ENCODE data around the gene TGM1. TPM values are rescaled to one million over a fixed set of nuclear protein-coding genes. Genes with fewer than 3 reads are reported as not detected.

Gene TGM1
- total and polyA plus RNA-seq, 2 experiments from 2014 or later: 0.33 to 1.5 TPM

GRCh38 chr14:24211311-24211710 lies 51.7 kb downstream of the TGM1 start:
- no peak for TF ChIP-seq CTCF (IDR thresholded peaks at IDR 0.05; ENCODE audit: poor library complexity)
- TF ChIP-seq EZH2 (IDR thresholded peaks at IDR 0.05; ENCODE audit: borderline replicate concordance): no peak
- TF ChIP-seq EZH2phosphoT487 (IDR thresholded peaks at IDR 0.05; ENCODE audit: low read depth, severe bottlenecking, unreplicated experiment): no peak
- Histone ChIP-seq H3K79me2 (peaks cover 16% of the 10 kb centered on the region), H3K27ac (no peak overlapping the region), H4K20me1 (ENCODE audit: insufficient read depth, poor library complexity, severe bottlenecking) (no peaks in the 10 kb centered on the region), H3K4me3 (no peak overlapping the region), H2AFZ (no peak overlapping the region), H3K9me2 (replicated peaks; ENCODE audit: insufficient read depth) (no peaks in the 10 kb centered on the region), H3K9me3 (ENCODE audit: low read depth) (no peaks in the 10 kb centered on the region), H3K4me2 (no peak overlapping the region), H3K4me1 (ENCODE audit: insufficient read depth) (peaks cover 13% of the 10 kb centered on the region), H3K36me3 (replicated peaks; ENCODE audit: insufficient read depth, low read depth) (no peaks in the 10 kb centered on the region), H3K27me3 (no peaks in the 10 kb centered on the region)
- DNase-seq (ENCODE audit: low spot score): no peak
- WGBS (ENCODE audit: low lambda C conversion rate, missing lambda C conversion rate): 95% methylated on average over 6 of the region's 6 CpGs

DNA sequence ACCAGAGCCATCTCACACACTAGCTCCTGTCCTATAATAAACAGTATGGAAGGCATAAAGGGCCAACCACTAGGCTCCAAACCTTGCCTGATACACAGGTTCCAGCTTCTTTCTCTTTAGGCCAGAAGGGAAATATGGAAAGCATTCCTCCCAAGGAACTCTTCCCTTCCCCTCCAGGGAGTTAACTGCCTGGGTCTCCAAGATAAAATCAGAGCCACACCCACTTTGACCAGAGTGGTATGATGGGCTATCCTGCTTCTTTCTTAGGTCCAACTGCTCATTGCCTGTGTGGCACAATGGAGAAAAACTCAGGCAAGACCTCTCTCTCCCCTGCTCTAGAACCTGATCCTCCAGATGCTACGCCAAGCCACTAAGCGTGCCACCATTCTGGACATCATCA lies 55.4 kb downstream of the TGM1 start:
- no peaks in the 10 kb centered on the region for H3K36me3 ChIP-seq (replicated peaks; ENCODE audit: insufficient read depth, low read depth)

GRCh38 chr14:24207104-24207551 lies 55.8 kb downstream of the TGM1 start:
- Histone ChIP-seq H3K9me2 (replicated peaks; ENCODE audit: insufficient read depth) (no peaks in the 10 kb centered on the region), H4K20me1 (ENCODE audit: insufficient read depth, poor library complexity, severe bottlenecking) (no peaks in the 10 kb centered on the region), H3K27ac (no peak overlapping the region), H2AFZ (no peak overlapping the region), H3K4me2 (no peak overlapping the region), H3K4me1 (ENCODE audit: insufficient read depth) (peaks cover 5% of the 10 kb centered on the region), H3K9me3 (ENCODE audit: low read depth) (no peaks in the 10 kb centered on the region), H3K36me3 (replicated peaks; ENCODE audit: insufficient read depth, low read depth) (no peaks in the 10 kb centered on the region), H3K79me2 (peaks cover 10% of the 10 kb centered on the region), H3K27me3 (no peaks in the 10 kb centered on the region), H3K4me3 (no peak overlapping the region)
- DNase-seq (ENCODE audit: low spot score): no peak
- WGBS (ENCODE audit: low lambda C conversion rate, missing lambda C conversion rate): 94% methylated on average over 5 of the region's 5 CpGs
- TF ChIP-seq EZH2phosphoT487 (IDR thresholded peaks at IDR 0.05; ENCODE audit: low read depth, severe bottlenecking, unreplicated experiment): no peak
- TF ChIP-seq EZH2 (IDR thresholded peaks at IDR 0.05; ENCODE audit: borderline replicate concordance): no peak

More for the DNA sequence above, 55.4 kb downstream of the TGM1 start:
- WGBS (ENCODE audit: low lambda C conversion rate, missing lambda C conversion rate): 93% methylated on average over 2 of the region's 2 CpGs
- Histone ChIP-seq H3K4me3 (no peak overlapping the region), H3K4me1 (ENCODE audit: insufficient read depth) (peaks cover 5% of the 10 kb centered on the region), H2AFZ (no peak overlapping the region), H3K9me2 (replicated peaks; ENCODE audit: insufficient read depth) (no peaks in the 10 kb centered on the region), H3K79me2 (peaks cover 14% of the 10 kb centered on the region), H4K20me1 (ENCODE audit: insufficient read depth, poor library complexity, severe bottlenecking) (no peaks in the 10 kb centered on the region), H3K9me3 (ENCODE audit: low read depth) (no peaks in the 10 kb centered on the region), H3K27me3 (no peaks in the 10 kb centered on the region), H3K27ac (no peak overlapping the region), H3K4me2 (no peak overlapping the region)
- DNase-seq (ENCODE audit: low spot score): no peak
- TF ChIP-seq EZH2phosphoT487 (IDR thresholded peaks at IDR 0.05; ENCODE audit: low read depth, severe bottlenecking, unreplicated experiment): no peak
- no peak for TF ChIP-seq EZH2 (IDR thresholded peaks at IDR 0.05; ENCODE audit: borderline replicate concordance)
- no peak for TF ChIP-seq CTCF (IDR thresholded peaks at IDR 0.05; ENCODE audit: poor library complexity)

- Histone ChIP-seq H3K36me3 (replicated peaks; ENCODE audit: insufficient read depth, low read depth) (no peaks in the 10 kb centered on the region), H3K9me2 (replicated peaks; ENCODE audit: insufficient read depth) (no peaks in the 10 kb centered on the region), H3K27me3 (no peaks in the 10 kb centered on the region), H2AFZ (no peak overlapping the region), H3K4me2 (no peak overlapping the region), H3K4me3 (no peak overlapping the region), H3K4me1 (ENCODE audit: insufficient read depth) (peaks cover 1% of the 10 kb centered on the region), H4K20me1 (ENCODE audit: insufficient read depth, poor library complexity, severe bottlenecking) (no peaks in the 10 kb centered on the region), H3K9me3 (ENCODE audit: low read depth) (no peaks in the 10 kb centered on the region), H3K79me2 (peaks cover 5% of the 10 kb centered on the region), H3K27ac (no peak overlapping the region)
- TF ChIP-seq EZH2phosphoT487 (IDR thresholded peaks at IDR 0.05; ENCODE audit: low read depth, severe bottlenecking, unreplicated experiment) (no peak), EZH2 (IDR thresholded peaks at IDR 0.05; ENCODE audit: borderline replicate concordance) (no peak), CTCF (IDR thresholded peaks at IDR 0.05; ENCODE audit: poor library complexity) (no peak)
- no peak for DNase-seq (ENCODE audit: low spot score)
- 97% methylated on average over 11 of the region's 11 CpGs for WGBS (ENCODE audit: low lambda C conversion rate, missing lambda C conversion rate)
Observed at GRCh38 chr14:24206260-24207103, 56.5 kb downstream of the TGM1 start.

Measured in hepatocyte (in vitro differentiated cells).